K562 (cell line): ENCODE measurements around the gene MCTS1. TPM values are rescaled to one million over a fixed set of nuclear protein-coding genes. Genes with fewer than 3 reads are reported as not detected.

Experiments
- DPF2 ChIP-seq: fragments of 450-650 bp; IDR thresholded peaks from 2 replicates; pipeline ENCODE4 v1.6.1; 2016
- E2F3 ChIP-seq: fragments of 250-450 bp; sonication (Bioruptor Pico); IDR thresholded peaks from 2 replicates; pipeline ENCODE4 v1.4.0; 2020; ENCODE audit warnings: mild to moderate bottlenecking
- EHMT2 ChIP-seq: fragments of 450-650 bp; IDR thresholded peaks from 2 replicates; pipeline ENCODE4 v1.6.1; 2018; ENCODE audit warnings: antibody characterized with exemption
- ERF ChIP-seq: fragments of 450-650 bp; formaldehyde crosslinking; IDR thresholded peaks from 2 replicates; pipeline ENCODE4 v1.4.0; 2020; ENCODE audit warnings: mild to moderate bottlenecking, mixed read lengths
- FOSL1 ChIP-seq: fragments of 200-800 bp; sonication (Bioruptor generic); conservative IDR thresholded peaks from 2 replicates; pipeline ENCODE4 v1.6.1; 2016; ENCODE audit warnings: missing genetic modification characterization, missing compliant biosample characterization
- ILK ChIP-seq: fragments of 450-650 bp; IDR thresholded peaks from 2 replicates; pipeline ENCODE4 v1.6.1; 2016; ENCODE audit warnings: missing genetic modification characterization, low read depth, mild to moderate bottlenecking, missing compliant biosample characterization, moderate library complexity, borderline replicate concordance
- KLF1 ChIP-seq: fragments of 450-650 bp; IDR thresholded peaks from 2 replicates; pipeline ENCODE4 v1.6.1; 2016; ENCODE audit warnings: missing genetic modification characterization, missing compliant biosample characterization
- MLLT1 ChIP-seq, 2 experiments: fragments of 450-650 bp; IDR thresholded peaks; 2 replicates each; pipeline ENCODE4 v1.6.1; 2016
- MTA1 ChIP-seq: fragments of 450-650 bp; IDR thresholded peaks from 2 replicates; pipeline ENCODE4 v1.6.1; 2017; ENCODE audit warnings: borderline replicate concordance
- NCOR1 ChIP-seq: fragments of 450-650 bp; IDR thresholded peaks from 2 replicates; pipeline ENCODE4 v1.6.1; 2016; ENCODE audit warnings: mild to moderate bottlenecking, moderate library complexity
- RBBP5 ChIP-seq: fragments of 200-600 bp; sonication (generic); IDR thresholded peaks from 2 replicates; pipeline ENCODE4 v1.6.1; 2012; ENCODE audit warnings: borderline replicate concordance, mild to moderate bottlenecking, low read length, control low read depth, inconsistent platforms; ENCODE audit not compliant: insufficient read depth, poor library complexity, severe bottlenecking
- SMARCA4 ChIP-seq: fragments of 450-650 bp; IDR thresholded peaks from 2 replicates; pipeline ENCODE4 v1.6.1; 2016
- STAG1 ChIP-seq: sonication (generic); formaldehyde crosslinking; IDR thresholded peaks from 2 replicates; pipeline ENCODE4 v1.5.0; 2020; ENCODE audit warnings: missing genetic modification reagents, borderline replicate concordance
- THRB ChIP-seq: fragments of 450-650 bp; formaldehyde crosslinking; conservative IDR thresholded peaks from 2 replicates; pipeline ENCODE4 v1.4.0; 2022; ENCODE audit warnings: mild to moderate bottlenecking, missing genetic modification characterization
- TRIM25 ChIP-seq: fragments of 450-650 bp; IDR thresholded peaks from 2 replicates; pipeline ENCODE4 v1.7.0; 2016; ENCODE audit warnings: borderline replicate concordance
- WHSC1 ChIP-seq: IDR thresholded peaks from one replicate; pipeline ENCODE4 v1.6.1; 2012; ENCODE audit warnings: low read length, control low read depth, inconsistent platforms
- ZKSCAN1 ChIP-seq: fragments of 150-350 bp; IDR thresholded peaks from 2 replicates; pipeline ENCODE4 v1.6.1; 2016; ENCODE audit warnings: low read depth, low read length
- ZNF140 ChIP-seq: fragments of 250-450 bp; sonication (Bioruptor Pico); IDR thresholded peaks from 2 replicates; pipeline ENCODE4 v1.8.0; 2021; ENCODE audit warnings: moderate library complexity, mild to moderate bottlenecking, inconsistent platforms
- polyA plus RNA-seq, 8 experiments: library from polyadenylated mRNA; depleted of rRNA in 4 of 8; stranded (reverse) in 5 of 8; unstranded in 3 of 8; fragments of >200 nt; fragmentation: Nextera tagmentation in 2 of 8; fragmentation: Illumina TruSeq in 1 of 8; extraction: Ambion mirVana in 2 of 8; extraction: Trizol in 1 of 8; gene quantifications; 2 replicates each; pipeline versions ENCODE4 v1.2.1 to v1.2.3, GENCODE V29; 2011 to 2014; ENCODE audit warnings: inconsistent platforms in 1 of 8, missing spikeins in 1 of 8
- total RNA-seq, 7 experiments: library from RNA; depleted of rRNA in 6 of 7; stranded (reverse); fragments of >200 nt in 6 of 7; fragmentation: Illumina TruSeq in 2 of 7; extraction: Trizol in 2 of 7; gene quantifications; 2 replicates each; pipeline versions ENCODE4 v1.2.1 to v1.2.3, GENCODE V29; 2011 to 2021; ENCODE audit warnings: low replicate concordance in 1 of 7
- TF ChIP-seq, protein P1 (sequence below): fragments of 250-450 bp; sonication (Bioruptor Pico); IDR thresholded peaks from 2 replicates; pipeline ENCODE4 v1.4.0; 2020; ENCODE audit warnings: mild to moderate bottlenecking, moderate library complexity
- TF ChIP-seq, protein P2 (sequence below): fragments of 450-650 bp; IDR thresholded peaks from 2 replicates; pipeline ENCODE4 v1.6.1; 2016; ENCODE audit warnings: borderline replicate concordance

MCTS1 gene
- total and polyA plus RNA-seq, 9 of the 15 experiments (the other 6 are each of a cell fraction or from before 2014, with no cell fraction given) = 65.3 to 300 (median 152) TPM

DNA sequence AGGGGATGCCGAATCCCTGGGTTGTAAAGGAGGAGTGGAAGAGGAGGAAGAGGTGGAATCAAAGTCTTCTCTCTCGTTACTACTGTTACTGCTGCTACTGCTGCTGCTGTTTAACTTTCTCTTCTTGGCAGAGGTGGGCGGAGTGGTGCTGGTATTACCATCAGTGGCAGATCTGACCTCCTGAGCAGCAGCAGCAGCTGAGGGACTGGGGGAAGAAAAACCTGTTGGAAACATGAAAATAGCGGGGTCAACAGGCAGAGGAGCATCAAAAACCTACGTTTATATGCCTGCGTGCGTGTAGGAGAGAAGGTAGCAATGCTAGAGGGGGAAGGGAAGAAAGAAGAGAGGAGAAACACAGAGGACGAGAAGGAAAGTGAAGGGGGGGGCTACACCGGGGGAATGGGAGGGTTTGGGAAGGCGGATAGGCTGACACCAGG lies 43.5 kb upstream of the MCTS1 start (continued):
- TF ChIP-seq, protein P1, sequence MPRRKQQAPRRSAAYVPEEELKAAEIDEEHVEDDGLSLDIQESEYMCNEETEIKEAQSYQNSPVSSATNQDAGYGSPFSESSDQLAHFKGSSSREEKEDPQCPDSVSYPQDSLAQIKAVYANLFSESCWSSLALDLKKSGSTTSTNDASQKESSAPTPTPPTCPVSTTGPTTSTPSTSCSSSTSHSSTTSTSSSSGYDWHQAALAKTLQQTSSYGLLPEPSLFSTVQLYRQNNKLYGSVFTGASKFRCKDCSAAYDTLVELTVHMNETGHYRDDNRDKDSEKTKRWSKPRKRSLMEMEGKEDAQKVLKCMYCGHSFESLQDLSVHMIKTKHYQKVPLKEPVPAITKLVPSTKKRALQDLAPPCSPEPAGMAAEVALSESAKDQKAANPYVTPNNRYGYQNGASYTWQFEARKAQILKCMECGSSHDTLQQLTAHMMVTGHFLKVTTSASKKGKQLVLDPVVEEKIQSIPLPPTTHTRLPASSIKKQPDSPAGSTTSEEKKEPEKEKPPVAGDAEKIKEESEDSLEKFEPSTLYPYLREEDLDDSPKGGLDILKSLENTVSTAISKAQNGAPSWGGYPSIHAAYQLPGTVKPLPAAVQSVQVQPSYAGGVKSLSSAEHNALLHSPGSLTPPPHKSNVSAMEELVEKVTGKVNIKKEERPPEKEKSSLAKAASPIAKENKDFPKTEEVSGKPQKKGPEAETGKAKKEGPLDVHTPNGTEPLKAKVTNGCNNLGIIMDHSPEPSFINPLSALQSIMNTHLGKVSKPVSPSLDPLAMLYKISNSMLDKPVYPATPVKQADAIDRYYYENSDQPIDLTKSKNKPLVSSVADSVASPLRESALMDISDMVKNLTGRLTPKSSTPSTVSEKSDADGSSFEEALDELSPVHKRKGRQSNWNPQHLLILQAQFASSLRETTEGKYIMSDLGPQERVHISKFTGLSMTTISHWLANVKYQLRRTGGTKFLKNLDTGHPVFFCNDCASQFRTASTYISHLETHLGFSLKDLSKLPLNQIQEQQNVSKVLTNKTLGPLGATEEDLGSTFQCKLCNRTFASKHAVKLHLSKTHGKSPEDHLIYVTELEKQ (CRISPR knock-in tag) = no peak
- TF ChIP-seq ERF (CRISPR knock-in tag) (no peak), MLLT1 (IDR thresholded peaks at IDR 0.05) (peak; percentile 62 to 83; a peak in 2 of 4 replicates), WHSC1 (no peak), EHMT2 (no peak), STAG1 (CRISPR knock-in tag) (no peak), ZNF140 (no peak), FOSL1 (0 out of 2 replicates have a peak, but pooled peaks have one; percentile 1), THRB (CRISPR knock-in tag) (peak; percentile 73; the same call in 1 of the 2 replicates), DPF2 (peak; percentile 53), KLF1 (no peak), NCOR1 (no peak), TRIM25 (no peak), ILK (tag) (no peak), RBBP5 (peak; percentile 7), E2F3 (CRISPR knock-in tag) (no peak), ZKSCAN1 (no peak), SMARCA4 (peak; percentile 23; the same call in 1 of the 2 replicates), MTA1 (peak; percentile 27; the same call in 1 of the 2 replicates)
- TF ChIP-seq, protein P2, sequence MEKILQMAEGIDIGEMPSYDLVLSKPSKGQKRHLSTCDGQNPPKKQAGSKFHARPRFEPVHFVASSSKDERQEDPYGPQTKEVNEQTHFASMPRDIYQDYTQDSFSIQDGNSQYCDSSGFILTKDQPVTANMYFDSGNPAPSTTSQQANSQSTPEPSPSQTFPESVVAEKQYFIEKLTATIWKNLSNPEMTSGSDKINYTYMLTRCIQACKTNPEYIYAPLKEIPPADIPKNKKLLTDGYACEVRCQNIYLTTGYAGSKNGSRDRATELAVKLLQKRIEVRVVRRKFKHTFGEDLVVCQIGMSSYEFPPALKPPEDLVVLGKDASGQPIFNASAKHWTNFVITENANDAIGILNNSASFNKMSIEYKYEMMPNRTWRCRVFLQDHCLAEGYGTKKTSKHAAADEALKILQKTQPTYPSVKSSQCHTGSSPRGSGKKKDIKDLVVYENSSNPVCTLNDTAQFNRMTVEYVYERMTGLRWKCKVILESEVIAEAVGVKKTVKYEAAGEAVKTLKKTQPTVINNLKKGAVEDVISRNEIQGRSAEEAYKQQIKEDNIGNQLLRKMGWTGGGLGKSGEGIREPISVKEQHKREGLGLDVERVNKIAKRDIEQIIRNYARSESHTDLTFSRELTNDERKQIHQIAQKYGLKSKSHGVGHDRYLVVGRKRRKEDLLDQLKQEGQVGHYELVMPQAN = peak; percentile 60; the same call in 1 of the 2 replicates
